NB4 (cell line): ENCODE measurements around the gene FABP1.

ENCODE experiments used
- CTCF ChIP-seq: IDR thresholded peaks from one replicate; pipeline ENCODE4 v1.5.1; 2012; ENCODE audit warnings: low read depth, low read length
- MAX ChIP-seq: IDR thresholded peaks from 2 replicates; pipeline ENCODE4 v1.6.1; 2011; ENCODE audit warnings: low read depth, low read length
- MYC ChIP-seq: IDR thresholded peaks from 2 replicates; pipeline ENCODE4 v1.6.1; 2011; ENCODE audit warnings: low read depth, low read length
- POLR2A ChIP-seq: IDR thresholded peaks from 2 replicates; pipeline ENCODE4 v1.6.1; 2011; ENCODE audit warnings: mild to moderate bottlenecking; ENCODE audit not compliant: insufficient read length; ENCODE audit errors: extremely low read depth

DNA sequence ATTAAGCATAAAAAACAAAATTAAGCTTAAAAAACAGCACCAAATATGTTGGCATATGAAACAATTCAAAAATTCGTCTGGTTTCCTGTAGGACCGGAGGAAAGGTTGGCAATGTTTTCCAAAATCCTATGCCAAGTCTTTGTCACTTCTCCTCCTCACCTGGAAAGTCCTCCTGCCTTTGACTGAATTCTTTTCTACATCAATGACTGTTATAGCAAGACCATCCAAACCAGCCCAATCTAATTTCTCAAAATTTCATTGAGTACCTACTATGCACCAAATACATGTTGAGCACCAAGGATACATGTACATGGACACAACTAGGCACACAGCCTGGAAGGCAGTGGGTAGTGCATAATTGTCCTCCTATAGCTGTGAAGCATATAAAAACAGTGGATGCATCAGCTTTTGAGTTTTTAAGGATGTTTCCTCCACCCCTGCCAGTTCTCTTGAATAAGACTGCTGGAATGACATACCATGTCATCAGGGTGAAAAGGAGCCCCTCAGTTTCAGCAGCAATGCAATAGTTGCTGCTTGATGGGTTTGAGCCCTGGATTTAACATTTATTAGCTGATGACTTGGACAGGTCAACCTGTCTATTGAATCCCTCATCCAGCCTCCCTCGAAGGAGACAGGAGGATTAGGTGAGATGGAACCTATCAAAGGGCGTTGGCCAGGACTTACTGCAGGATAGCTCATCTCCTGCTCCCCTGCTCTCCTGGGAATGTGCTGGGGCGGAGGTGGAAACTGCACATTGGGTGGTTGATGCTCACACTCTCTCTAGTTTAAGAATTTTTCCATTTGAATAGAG is 4.5 kb downstream of the FABP1 start:
- no peak for TF ChIP-seq CTCF
- TF ChIP-seq POLR2A, result no peak
- no peak for TF ChIP-seq MYC
- TF ChIP-seq MAX, result no peak
